Ovary (tissue), 9 donors: ENCODE measurements around the gene GABRD. TPM values are rescaled to one million over a fixed set of nuclear protein-coding genes. Genes with fewer than 3 reads are reported as not detected.

Experiments used
- DNase-seq, 5 donors: peaks; one replicate each; pipeline ENCODE4 v3.0.0-alpha.2; 2019 to 2020
- H3K27ac ChIP-seq, 2 donors: fragments of 200-600 bp; one replicate each; pipeline versions ENCODE4 v1.5.1 to v1.8.0; 2019 to 2022
- H3K27me3 ChIP-seq: fragments of 200-600 bp; one replicate; pipeline ENCODE4 v1.8.0; 2022
- H3K36me3 ChIP-seq: fragments of 200-600 bp; sonication (generic); one replicate; pipeline ENCODE4 v1.5.1; 2019
- H3K4me1 ChIP-seq: one replicate; pipeline ENCODE4 v1.8.1; 2013; ENCODE audit warnings: mild to moderate bottlenecking, moderate library complexity; ENCODE audit not compliant: insufficient read depth
- H3K4me3 ChIP-seq: fragments of 200-600 bp; sonication (generic); one replicate; pipeline ENCODE4 v1.5.1; 2017
- H3K9me3 ChIP-seq, 2 donors: fragments of 200-600 bp in 1 of 2; sonication (generic) in 1 of 2; one replicate each; pipeline versions ENCODE4 v1.5.1 to v1.8.1; 2013 to 2019; ENCODE audit warnings: mild to moderate bottlenecking in 1 of 2, moderate library complexity in 1 of 2
- EP300 ChIP-seq: sonication (generic); formaldehyde crosslinking; IDR thresholded peaks from one replicate; pipeline ENCODE4 v1.6.1; 2017; ENCODE audit warnings: antibody characterized with exemption
- POLR2A ChIP-seq: fragments of 450-650 bp; IDR thresholded peaks from one replicate; pipeline ENCODE4 v1.6.1; 2017; ENCODE audit warnings: antibody characterized with exemption, mild to moderate bottlenecking, moderate library complexity
- WGBS, 3 donors: extraction: QIAGEN DNeasy Blood & Tissue Kit in 1 of 3; methylation state at CpG; one replicate each; pipeline versions ENCODE4 v1.1.5 to v1.1.7; 2013 to 2017; 5-methylcytosine and 5-hydroxymethylcytosine counted together
- intact Hi-C, 4 donors: fragments of 100-400 bp; cut with DNase I; formaldehyde crosslinking; loops; one replicate each; pipeline versions ENCODE4 v1.11.0 to v1.15.1; 2022 to 2023
- polyA plus RNA-seq, 2 donors: library from polyadenylated mRNA; stranded (reverse); fragments of 200-250 nt in 1 of 2; fragments of 350-450 nt in 1 of 2; fragmentation: Illumina TruSeq in 1 of 2; extraction: RNeasy Lipid Tissue Mini Kit (QIAGEN cat#74804) in 1 of 2; gene quantifications; one replicate each; pipeline ENCODE4 v1.2.3, GENCODE V29; 2013 to 2014
- total RNA-seq, 7 donors: library from RNA; depleted of rRNA in 2 of 7; stranded (reverse); fragments of >200 nt in 2 of 7; fragmentation: NEBNext Ultra II Directional in 3 of 7; extraction: Animal tissue kit (Norgen Biotek cat#: 25700) in 3 of 7; gene quantifications; one replicate each; pipeline versions ENCODE4 v1.1.0 to v1.2.4, GENCODE V29; 2016 to 2023
- TF ChIP-seq, protein P1 (sequence below), 3 donors: fragments of 450-650 bp in 2 of 3; fragments of 200-600 bp in 1 of 3; IDR thresholded peaks; one replicate each; pipeline versions ENCODE4 v1.5.1 to v1.8.0; 2016 to 2022; ENCODE audit warnings: antibody characterized with exemption in 3 of 3, mild to moderate bottlenecking in 1 of 3
- donor health status: DM: no; HTN: no; CAD: no; lungs with moderate emphysema.
- donor health status: DM: no; HTN: no; CAD: no.
- donor health status: Bipolar disorder and iron deficiency.
- donor health status: DM: yes; HTN: yes; CAD: no.
- donor health status: DM: no; HTN: no; CAD: no.
- donor health status: DM: yes; HTN: yes; CAD: no.

GABRD gene
- total and polyA plus RNA-seq, 9 donors, result 0.13 to 0.40 (median 0.33) TPM; not detected in 6

DNA sequence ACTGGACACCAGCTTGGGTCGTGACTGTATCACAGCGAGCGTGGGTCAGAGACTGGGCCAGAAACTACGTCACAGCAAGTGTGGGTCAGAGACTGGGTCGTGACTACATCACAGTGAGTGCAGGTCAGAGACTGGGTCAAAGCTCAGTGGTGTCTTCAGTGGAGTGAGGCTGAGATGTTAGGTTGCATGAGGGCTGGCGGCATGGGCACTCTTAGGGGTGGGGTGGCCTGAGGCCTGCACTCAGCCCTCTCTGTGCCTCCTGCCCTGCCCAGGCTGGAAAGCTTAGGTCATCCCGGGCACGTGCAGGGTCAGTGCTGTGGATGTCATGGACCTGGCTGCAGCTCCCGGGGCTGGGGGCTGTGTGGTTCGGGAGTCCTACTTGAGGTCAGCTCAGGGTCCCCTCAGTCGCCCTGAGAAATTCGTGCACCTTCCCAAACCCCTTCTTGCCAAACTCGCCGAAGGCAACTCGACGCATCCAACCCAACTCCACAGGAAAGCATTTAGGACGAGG is 34.5 kb upstream of the GABRD start:
- no peak overlapping the region for H3K27ac ChIP-seq
- no peaks in the 10 kb centered on the region for H3K27me3 ChIP-seq
- TF ChIP-seq EP300 (no peak), POLR2A (no peak)
- TF ChIP-seq, protein P1, sequence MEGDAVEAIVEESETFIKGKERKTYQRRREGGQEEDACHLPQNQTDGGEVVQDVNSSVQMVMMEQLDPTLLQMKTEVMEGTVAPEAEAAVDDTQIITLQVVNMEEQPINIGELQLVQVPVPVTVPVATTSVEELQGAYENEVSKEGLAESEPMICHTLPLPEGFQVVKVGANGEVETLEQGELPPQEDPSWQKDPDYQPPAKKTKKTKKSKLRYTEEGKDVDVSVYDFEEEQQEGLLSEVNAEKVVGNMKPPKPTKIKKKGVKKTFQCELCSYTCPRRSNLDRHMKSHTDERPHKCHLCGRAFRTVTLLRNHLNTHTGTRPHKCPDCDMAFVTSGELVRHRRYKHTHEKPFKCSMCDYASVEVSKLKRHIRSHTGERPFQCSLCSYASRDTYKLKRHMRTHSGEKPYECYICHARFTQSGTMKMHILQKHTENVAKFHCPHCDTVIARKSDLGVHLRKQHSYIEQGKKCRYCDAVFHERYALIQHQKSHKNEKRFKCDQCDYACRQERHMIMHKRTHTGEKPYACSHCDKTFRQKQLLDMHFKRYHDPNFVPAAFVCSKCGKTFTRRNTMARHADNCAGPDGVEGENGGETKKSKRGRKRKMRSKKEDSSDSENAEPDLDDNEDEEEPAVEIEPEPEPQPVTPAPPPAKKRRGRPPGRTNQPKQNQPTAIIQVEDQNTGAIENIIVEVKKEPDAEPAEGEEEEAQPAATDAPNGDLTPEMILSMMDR (IDR thresholded peaks at IDR 0.05), result no peak
- intact Hi-C loops, result no loop called here
- WGBS, 3 donors, result 75 to 90% (median 85%) methylated on average over 17 of the region's 17 CpGs
- H3K36me3 ChIP-seq, result no peaks in the 10 kb centered on the region
- peaks cover 7% of the 10 kb centered on the region for H3K4me1 ChIP-seq
- H3K9me3 ChIP-seq, result no peaks in the 10 kb centered on the region
- no peak for DNase-seq
- H3K4me3 ChIP-seq, result no peak overlapping the region

DNA sequence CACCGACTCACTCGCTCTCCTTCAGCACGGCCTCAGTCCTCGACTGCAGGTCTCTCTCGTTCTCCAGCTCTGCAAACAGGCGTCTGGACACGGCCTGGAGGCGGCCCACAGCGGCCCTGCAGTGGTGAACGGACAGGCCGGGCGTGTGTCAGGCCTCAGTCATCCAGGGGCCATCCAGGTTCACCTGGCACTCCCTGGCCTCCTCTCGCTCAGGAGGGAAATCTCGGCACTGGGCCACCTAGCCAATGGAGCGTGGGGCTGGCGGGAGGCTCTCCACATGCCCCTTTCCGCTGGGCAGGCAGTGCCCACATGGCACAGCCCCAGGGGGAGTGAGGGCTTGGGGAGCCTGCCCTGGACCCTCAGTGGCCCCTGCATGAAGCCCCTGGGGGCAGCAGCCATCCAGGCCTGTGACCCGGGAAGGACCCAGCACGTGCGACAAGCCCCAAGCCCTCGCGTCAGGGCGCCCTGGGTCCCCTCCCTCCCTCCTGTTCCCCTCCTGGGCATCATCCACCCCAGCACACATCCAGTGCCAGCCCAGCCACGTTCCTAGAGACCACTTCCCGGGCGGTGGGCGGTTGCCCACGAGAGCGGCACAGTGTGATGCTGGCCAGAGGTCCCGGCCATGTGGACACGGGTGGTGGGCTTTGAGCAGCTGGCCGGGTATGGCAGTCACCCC is 33.6 kb upstream of the GABRD start:
- DNase-seq, result no peak
- Histone ChIP-seq H3K4me1 (peaks cover 9% of the 10 kb centered on the region), H3K4me3 (no peak overlapping the region), H3K27me3 (no peaks in the 10 kb centered on the region), H3K36me3 (no peaks in the 10 kb centered on the region), H3K27ac (no peak overlapping the region), H3K9me3 (no peaks in the 10 kb centered on the region)
- TF ChIP-seq, protein P1 (IDR thresholded peaks at IDR 0.05), result no peak
- TF ChIP-seq POLR2A (no peak), EP300 (no peak)
- WGBS, 3 donors, result 88 to 92% (median 90%) methylated on average over 27 to 32 of the region's 32 CpGs
- intact Hi-C loops, result no loop called here

DNA sequence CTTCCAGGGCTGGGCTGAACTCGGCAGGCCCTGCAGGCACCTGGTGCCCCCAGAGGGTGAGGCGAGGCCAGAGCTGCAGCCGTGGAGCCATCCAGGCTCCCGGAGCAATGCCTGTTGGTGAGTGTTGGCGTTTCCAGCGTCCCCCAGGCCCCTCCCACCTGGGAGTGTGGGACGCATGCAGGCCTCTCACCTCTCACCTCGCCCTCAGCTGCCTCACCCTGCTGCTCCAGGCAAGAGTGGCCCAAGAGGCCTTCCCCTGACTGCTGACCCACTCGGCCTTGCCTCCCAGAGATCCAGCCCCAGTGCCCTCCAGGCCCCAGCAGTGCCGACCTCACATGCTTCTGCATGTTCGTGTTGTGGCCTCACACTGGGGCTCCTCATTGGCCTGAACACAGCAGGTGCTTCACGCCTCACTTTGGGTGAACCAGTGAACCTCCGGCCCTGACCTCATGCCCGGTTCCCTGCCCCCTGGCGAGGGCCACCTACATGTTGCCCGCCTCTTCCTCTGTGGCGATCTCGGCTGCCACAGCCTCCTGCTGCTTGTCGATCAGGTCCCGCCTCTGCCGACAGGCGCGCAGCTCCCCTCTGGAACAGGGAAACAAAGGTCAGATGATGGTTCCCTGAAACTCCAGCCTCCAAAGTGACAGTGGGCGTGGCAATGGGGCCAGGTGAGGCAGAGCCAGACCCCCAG is 32.5 kb upstream of the GABRD start:
- no peak for DNase-seq
- no peaks in the 10 kb centered on the region for H3K36me3 ChIP-seq
- H3K9me3 ChIP-seq, result no peaks in the 10 kb centered on the region
- no peaks in the 10 kb centered on the region for H3K27me3 ChIP-seq
- no peak for TF ChIP-seq POLR2A
- no peak for TF ChIP-seq EP300
- TF ChIP-seq, protein P1 (IDR thresholded peaks at IDR 0.05), result no peak
- WGBS, 3 donors, result 85 to 90% (median 86%) methylated on average over 22 to 24 of the region's 24 CpGs
- H3K4me3 ChIP-seq, result no peak overlapping the region
- H3K27ac ChIP-seq, result no peak overlapping the region
- intact Hi-C loops, result no loop called here
- peaks cover 9% of the 10 kb centered on the region for H3K4me1 ChIP-seq

DNA sequence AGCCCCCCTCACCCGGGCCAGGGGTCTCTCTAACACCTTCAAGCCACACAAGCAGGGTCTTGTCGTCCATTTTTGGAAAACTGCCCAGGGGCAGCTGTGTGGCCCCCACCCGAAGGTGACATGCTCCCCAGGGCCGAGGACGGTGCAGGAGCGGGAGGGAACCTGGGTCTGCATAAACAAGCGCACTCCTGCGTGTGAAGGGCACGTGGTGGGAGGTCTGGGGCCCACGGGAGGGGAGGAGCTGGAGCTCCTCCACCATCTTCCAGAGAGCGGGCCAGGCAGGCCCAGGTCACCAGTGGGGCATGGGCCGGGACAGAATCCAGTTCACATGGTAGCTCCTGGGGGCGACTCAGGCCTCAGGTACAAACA is 32.0 kb upstream of the GABRD start:
- Histone ChIP-seq H3K27ac (no peak overlapping the region), H3K27me3 (no peaks in the 10 kb centered on the region), H3K4me3 (no peak overlapping the region), H3K4me1 (peaks cover 9% of the 10 kb centered on the region), H3K36me3 (no peaks in the 10 kb centered on the region), H3K9me3 (no peaks in the 10 kb centered on the region)
- TF ChIP-seq, protein P1 (IDR thresholded peaks at IDR 0.05), result no peak
- no peak for TF ChIP-seq POLR2A
- no peak for TF ChIP-seq EP300
- intact Hi-C loops, result no loop called here
- DNase-seq, result no peak
- WGBS, 3 donors, result 74 to 78% (median 74%) methylated on average over 13 of the region's 13 CpGs
